Mesothelial cell of epicardium (in vitro differentiated cells): ENCODE results near the gene ACTR3C. TPM values are rescaled to one million over a fixed set of nuclear protein-coding genes. Genes with fewer than 3 reads are reported as not detected.
"Not testable (repeated sequence)": the region's sequence is repeated elsewhere in the genome, so short reads cannot be mapped to it uniquely, and the experiment has no call there.

Experiments
- DNase-seq, 2 experiments: peaks; one replicate each; pipeline ENCODE4 v3.0.0; 2021; ENCODE audit warnings: low spot score in 2 of 2; ENCODE audit not compliant: unreplicated experiment in 2 of 2
- H3K27ac Mint-ChIP-seq: 2 replicates; pipeline ENCODE4 v1.8.0; 2021; ENCODE audit warnings: mixed read lengths
- H3K27me3 Mint-ChIP-seq: 2 replicates; pipeline ENCODE4 v1.8.0; 2021; ENCODE audit warnings: low read depth, mixed read lengths
- H3K36me3 Mint-ChIP-seq: 2 replicates; pipeline ENCODE4 v1.8.0; 2021; ENCODE audit warnings: mixed read lengths
- H3K4me1 Mint-ChIP-seq: 2 replicates; pipeline ENCODE4 v1.8.0; 2021; ENCODE audit warnings: mixed read lengths
- H3K4me3 Mint-ChIP-seq: 2 replicates; pipeline ENCODE4 v1.8.0; 2021; ENCODE audit warnings: mild to moderate bottlenecking, moderate library complexity, mixed read lengths
- H3K9me3 Mint-ChIP-seq: 2 replicates; pipeline ENCODE4 v1.8.0; 2021; ENCODE audit warnings: mixed read lengths
- total RNA-seq: library from RNA; stranded (reverse); gene quantifications from 3 replicates; pipeline ENCODE4 v1.2.1, GENCODE V29; 2021
- TF ChIP-seq, protein P1 (sequence below): fragments of 200-600 bp; sonication (generic); IDR thresholded peaks from one replicate; pipeline ENCODE4 v1.5.0; 2021; ENCODE audit warnings: antibody characterized with exemption; ENCODE audit not compliant: unreplicated experiment

The ACTR3C gene
- total RNA-seq, 1 donor from 2014 or later: 0.40 TPM

DNA sequence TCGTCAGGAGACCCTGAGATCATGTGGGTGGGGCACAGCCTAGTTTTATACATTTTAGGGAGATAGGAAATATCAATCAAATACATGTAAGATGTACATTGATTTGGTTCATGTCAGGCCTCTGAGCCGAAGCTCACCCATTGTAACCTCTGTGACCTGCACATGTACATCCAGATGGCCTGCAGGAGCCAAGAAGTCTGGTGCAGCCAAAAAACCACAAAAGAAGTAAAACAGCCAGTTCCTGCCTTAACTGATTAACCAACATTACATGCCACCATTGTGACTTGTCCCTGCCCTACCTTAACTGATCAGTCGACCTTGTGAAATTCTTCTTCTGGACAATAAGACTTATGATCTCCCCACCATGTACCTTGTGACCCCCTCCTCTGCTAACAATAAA is 16.2 kb downstream of the ACTR3C start:
- H3K9me3 Mint-ChIP-seq: no peaks in the 10 kb centered on the region
- H3K4me3 Mint-ChIP-seq: no peak overlapping the region
- DNase-seq: no peak
- H3K4me1 Mint-ChIP-seq: no peaks in the 10 kb centered on the region
- no peaks in the 10 kb centered on the region for H3K27me3 Mint-ChIP-seq
- TF ChIP-seq, protein P1, sequence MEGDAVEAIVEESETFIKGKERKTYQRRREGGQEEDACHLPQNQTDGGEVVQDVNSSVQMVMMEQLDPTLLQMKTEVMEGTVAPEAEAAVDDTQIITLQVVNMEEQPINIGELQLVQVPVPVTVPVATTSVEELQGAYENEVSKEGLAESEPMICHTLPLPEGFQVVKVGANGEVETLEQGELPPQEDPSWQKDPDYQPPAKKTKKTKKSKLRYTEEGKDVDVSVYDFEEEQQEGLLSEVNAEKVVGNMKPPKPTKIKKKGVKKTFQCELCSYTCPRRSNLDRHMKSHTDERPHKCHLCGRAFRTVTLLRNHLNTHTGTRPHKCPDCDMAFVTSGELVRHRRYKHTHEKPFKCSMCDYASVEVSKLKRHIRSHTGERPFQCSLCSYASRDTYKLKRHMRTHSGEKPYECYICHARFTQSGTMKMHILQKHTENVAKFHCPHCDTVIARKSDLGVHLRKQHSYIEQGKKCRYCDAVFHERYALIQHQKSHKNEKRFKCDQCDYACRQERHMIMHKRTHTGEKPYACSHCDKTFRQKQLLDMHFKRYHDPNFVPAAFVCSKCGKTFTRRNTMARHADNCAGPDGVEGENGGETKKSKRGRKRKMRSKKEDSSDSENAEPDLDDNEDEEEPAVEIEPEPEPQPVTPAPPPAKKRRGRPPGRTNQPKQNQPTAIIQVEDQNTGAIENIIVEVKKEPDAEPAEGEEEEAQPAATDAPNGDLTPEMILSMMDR: no peak
- H3K36me3 Mint-ChIP-seq: no peaks in the 10 kb centered on the region
- no peak overlapping the region for H3K27ac Mint-ChIP-seq

DNA sequence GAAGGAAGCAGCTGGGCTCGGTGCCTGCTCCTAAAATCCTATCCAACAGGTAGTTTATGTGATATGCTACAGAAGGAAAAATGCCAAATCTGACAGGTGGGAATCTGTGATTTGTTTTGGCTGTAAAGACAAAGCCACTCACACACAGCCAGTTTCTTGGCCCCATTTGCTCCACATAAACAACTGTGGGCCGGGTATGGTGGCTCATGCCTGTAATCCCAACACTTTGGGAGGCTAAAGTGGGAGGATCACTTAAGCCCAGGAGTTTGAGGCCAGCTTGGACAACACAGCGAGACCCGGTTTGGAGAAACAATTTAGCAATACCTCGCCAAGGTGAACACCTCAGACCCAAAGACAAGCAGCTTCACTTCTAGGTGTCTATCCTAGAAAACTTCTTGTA is 17.0 kb downstream of the ACTR3C start:
- not testable (repeated sequence) for DNase-seq, H3K4me1 Mint-ChIP-seq, H3K4me3 Mint-ChIP-seq, H3K27ac Mint-ChIP-seq, H3K36me3 Mint-ChIP-seq, H3K9me3 Mint-ChIP-seq, H3K27me3 Mint-ChIP-seq

DNA sequence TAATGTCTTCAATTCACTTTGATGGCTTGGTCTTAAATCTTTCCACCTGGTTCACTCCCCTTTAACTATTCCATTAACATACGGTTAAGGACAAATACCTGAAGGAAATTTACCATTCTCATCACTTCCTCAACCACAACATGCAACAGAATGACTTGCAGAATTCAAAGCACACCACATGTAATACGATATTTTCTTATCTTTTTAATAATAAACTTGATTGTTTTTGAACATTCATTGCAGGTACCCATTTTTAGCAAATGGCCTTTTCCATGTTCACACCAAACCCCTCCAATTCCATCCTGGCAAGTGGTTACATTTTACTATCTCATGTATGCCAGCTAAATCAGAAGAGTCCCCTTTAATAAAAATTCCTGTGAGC is 17.5 kb downstream of the ACTR3C start:
- DNase-seq, H3K4me3 Mint-ChIP-seq, H3K4me1 Mint-ChIP-seq, H3K36me3 Mint-ChIP-seq, H3K27ac Mint-ChIP-seq, H3K9me3 Mint-ChIP-seq, H3K27me3 Mint-ChIP-seq: not testable (repeated sequence)

DNA sequence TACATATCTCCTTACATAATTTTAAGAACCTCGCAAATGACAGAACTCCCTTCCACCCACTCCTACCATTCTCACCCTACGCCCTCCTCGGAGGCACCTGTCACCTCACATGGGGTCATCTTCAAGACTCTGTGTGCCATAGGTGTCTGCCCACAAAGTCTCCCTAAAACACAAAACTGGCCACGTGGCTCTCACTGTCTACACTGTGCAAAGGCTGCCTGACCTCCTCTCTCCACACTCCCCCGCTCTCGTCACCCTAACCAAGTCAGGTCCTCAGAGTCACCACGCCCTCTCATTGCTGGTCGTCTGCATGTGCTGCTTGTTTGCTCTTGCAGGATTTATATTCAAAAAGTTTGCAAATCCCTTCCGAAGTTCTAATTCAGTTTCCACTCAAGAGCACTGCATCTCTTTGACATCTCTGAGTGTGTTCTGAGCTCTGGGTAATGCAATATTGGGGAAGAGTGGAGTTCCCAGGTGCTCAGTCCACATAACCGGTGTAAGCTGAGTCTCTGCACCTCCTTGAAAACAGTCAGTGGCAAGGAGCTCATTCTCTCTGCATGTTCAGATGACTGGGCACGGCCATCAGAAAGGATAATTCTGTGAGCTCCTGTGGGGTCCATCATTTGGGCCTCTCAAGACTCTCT is 18.0 kb downstream of the ACTR3C start:
- not testable (repeated sequence) for DNase-seq, H3K36me3 Mint-ChIP-seq, H3K4me3 Mint-ChIP-seq, H3K9me3 Mint-ChIP-seq, H3K27me3 Mint-ChIP-seq, H3K4me1 Mint-ChIP-seq, H3K27ac Mint-ChIP-seq

DNA sequence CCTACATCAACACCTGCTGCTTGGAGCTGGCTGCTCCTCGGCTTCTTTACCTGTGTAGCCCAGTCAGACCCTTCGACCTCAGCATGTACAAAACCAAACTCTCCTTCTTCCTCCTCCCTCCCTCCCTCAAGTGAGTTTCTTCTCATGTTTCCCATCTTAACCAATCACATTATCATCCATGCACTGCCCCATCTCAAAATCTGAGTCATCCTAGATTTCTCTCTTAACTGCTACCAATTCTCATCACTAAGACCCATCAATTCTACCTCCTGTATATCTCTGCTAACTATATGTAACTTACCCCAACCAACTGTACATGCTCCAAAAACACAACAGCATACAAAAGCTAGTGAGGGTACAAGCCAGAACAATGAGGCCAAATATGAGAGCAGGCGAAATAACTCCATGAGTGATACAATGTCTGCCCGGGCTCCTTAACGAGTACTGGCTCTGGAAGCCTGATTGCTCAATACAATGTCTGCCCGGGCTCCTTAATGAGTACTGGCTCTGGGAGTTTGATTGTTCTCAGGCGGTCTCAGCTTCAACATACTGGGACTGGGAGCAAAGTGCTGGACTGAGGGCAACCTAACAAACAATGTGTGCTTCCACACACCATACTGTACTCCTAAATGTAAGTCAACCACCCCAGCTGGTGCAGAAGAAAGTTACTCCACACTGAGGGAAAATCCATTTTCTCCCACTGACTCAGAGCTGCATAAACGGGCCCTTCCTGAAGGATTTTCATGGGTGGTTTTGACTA is 18.7 kb downstream of the ACTR3C start:
- H3K4me1 Mint-ChIP-seq, DNase-seq, H3K36me3 Mint-ChIP-seq, H3K4me3 Mint-ChIP-seq, H3K9me3 Mint-ChIP-seq, H3K27me3 Mint-ChIP-seq, H3K27ac Mint-ChIP-seq: not testable (repeated sequence)

DNA sequence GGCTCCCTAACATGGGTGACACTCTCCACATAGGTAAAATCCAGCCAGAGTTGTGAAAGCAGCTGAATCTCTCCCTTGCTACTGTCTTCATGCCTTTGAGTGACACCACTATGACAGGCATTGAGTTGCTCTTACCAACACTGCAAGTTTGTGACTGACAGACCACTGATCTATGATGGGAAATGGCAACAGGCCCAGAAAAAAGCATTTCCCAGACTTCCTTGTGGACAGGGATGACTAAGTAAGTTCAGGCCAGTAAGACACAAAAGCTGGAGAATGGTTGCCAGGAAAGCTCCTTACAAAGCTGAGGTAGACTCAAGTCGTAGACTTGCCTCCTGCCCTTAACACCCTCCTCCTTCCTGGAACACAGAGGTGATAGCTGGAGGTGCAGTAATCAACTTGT is 20.4 kb downstream of the ACTR3C start:
- not testable (repeated sequence) for DNase-seq, H3K9me3 Mint-ChIP-seq, H3K36me3 Mint-ChIP-seq, H3K27ac Mint-ChIP-seq, H3K27me3 Mint-ChIP-seq, H3K4me3 Mint-ChIP-seq, H3K4me1 Mint-ChIP-seq

DNA sequence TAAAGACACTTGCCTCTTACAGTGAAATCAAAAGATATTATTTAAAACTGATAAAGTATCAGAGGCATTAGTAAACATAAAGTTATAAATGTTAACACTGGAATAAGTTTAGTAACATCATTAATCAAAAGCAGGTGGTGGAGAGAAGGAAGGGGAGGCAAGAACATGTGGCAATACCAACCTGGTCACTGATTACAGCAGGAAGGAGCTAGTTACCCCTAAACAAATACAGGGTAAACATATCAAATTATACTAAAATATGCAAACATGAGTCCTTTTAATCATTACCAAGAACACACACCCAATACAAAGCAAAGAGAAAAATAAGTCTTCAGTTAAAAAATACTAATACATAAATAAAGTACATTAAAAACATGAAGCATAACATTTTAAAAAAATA is 25.4 kb downstream of the ACTR3C start:
- not testable (repeated sequence) for H3K36me3 Mint-ChIP-seq, H3K4me3 Mint-ChIP-seq, H3K9me3 Mint-ChIP-seq, DNase-seq, H3K27me3 Mint-ChIP-seq, H3K4me1 Mint-ChIP-seq, H3K27ac Mint-ChIP-seq

DNA sequence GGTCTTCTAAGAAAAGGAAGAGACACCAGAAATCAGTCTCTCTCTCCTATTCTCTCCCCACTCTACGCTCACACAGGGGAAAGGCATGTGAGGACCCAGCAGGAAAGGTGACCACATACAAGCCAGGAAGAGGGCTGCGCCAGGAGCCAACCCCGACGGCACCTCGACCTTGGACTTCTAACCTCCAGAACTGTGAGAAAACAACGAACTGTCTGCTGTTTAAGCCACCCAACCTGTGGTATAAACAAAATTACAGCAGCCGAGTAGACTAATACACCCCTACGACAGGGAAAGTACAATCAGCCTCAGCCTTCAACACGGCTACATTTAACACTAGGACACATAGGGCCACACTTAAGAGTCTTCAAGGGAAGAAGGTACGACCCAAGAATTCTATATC is 26.5 kb downstream of the ACTR3C start:
- not testable (repeated sequence) for H3K36me3 Mint-ChIP-seq, H3K9me3 Mint-ChIP-seq, H3K27ac Mint-ChIP-seq, DNase-seq, H3K4me1 Mint-ChIP-seq, H3K27me3 Mint-ChIP-seq, H3K4me3 Mint-ChIP-seq

DNA sequence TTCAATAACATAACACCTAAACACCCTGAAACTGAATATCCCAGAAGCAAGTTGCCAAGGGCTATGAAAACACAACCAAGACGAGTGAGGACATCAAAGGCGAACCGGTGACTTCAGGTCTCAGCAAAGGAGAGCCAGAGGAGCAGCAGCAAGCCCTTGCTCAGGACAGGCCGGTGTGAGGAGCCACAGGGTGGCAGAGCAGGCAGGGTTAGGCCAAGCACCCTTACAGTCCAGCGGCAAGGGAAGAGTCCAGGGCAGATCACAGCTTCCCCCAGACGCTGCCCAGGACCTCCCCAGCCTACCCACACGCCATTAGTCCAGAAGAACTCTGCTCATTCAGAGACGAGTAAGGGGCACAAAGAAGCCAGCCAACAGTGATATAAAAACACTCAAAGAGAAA is 27.7 kb downstream of the ACTR3C start:
- not testable (repeated sequence) for H3K4me1 Mint-ChIP-seq, H3K27ac Mint-ChIP-seq, H3K9me3 Mint-ChIP-seq, DNase-seq, H3K4me3 Mint-ChIP-seq, H3K36me3 Mint-ChIP-seq, H3K27me3 Mint-ChIP-seq

DNA sequence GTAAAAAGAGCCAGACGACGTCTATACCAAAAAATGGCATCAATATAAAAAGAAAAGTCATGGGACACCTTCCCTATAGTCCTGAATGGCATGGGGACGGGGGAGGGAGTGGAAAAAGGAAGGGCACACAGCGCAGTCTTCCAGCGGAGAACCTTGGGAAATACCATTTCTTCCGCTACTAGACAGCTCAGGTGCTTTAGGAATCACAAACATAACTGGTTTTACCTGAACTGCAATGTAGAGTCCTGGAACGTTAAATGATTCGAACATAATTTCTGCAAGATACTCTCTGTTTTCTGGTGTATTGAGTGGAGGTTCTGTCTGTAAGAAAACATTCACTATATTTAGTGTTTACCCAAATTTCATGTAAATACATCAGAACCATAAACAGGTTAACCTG is 28.3 kb downstream of the ACTR3C start:
- H3K4me3 Mint-ChIP-seq, H3K27ac Mint-ChIP-seq, H3K4me1 Mint-ChIP-seq, H3K9me3 Mint-ChIP-seq, DNase-seq, H3K36me3 Mint-ChIP-seq, H3K27me3 Mint-ChIP-seq: not testable (repeated sequence)

DNA sequence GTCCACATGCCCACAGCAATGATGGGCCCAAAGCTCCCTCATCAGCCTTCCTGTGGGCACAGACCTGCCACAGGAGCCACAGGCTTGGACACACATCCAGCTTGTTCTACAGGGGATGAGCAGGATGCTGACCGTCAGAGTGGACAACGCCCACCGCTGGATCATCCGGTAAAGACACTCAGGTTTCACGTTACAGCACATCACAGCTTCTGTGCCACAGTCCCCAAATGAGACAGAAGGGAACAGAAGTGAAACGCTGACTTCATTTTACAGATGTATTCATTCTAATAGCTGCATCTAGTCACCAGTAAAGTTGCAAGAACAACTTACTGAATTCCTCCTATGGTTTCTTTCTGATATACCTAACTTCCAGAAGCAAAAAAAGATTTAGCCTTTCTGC is 33.0 kb downstream of the ACTR3C start:
- H3K4me3 Mint-ChIP-seq, DNase-seq, H3K27me3 Mint-ChIP-seq, H3K9me3 Mint-ChIP-seq, H3K36me3 Mint-ChIP-seq, H3K27ac Mint-ChIP-seq, H3K4me1 Mint-ChIP-seq: not testable (repeated sequence)

DNA sequence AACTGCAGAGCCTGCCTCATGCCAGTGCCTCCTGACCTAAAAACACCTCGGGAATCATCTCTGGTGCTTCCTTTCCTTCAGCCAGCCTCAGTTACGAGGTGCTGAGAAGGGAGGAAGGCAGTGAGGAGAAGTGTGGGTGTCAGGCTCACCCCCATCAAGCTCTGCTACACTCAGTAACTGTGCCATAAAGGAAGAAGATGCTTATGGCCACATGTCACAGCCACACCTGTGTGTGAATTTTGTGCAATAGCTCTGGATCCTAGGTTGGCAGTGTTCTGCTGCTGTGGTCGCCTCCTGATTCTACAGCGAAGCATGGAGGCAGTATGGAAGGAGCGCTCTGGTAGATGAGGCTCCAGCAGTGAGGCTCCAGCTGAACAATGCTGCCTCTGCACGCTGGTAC is 34.5 kb downstream of the ACTR3C start:
- not testable (repeated sequence) for H3K4me1 Mint-ChIP-seq, H3K4me3 Mint-ChIP-seq, DNase-seq, H3K27me3 Mint-ChIP-seq, H3K36me3 Mint-ChIP-seq, H3K27ac Mint-ChIP-seq, H3K9me3 Mint-ChIP-seq

DNA sequence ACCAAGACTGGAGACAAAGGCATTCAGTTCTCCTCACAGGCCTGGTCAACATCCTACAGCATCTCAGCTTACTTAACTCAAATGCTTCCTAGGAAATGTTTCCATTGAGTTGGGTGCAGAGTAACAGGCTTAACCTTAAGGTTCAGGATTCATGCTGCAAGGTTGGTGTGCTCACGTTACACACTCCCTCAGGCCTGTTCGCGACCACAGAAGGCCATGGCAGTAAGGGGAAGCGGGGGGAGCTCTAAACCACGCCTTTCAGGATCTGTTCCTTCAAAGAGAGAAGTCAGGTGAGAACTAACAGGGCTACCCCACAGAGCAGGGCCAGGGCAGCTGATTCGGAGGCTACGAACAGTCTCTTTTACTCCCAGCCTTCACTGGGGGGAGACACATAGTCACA is 35.5 kb downstream of the ACTR3C start:
- not testable (repeated sequence) for H3K4me3 Mint-ChIP-seq, DNase-seq, H3K36me3 Mint-ChIP-seq, H3K4me1 Mint-ChIP-seq, H3K27ac Mint-ChIP-seq, H3K27me3 Mint-ChIP-seq, H3K9me3 Mint-ChIP-seq
